ENCODE measurements around the gene MAPK7.
A peak's percentile ranks its signal among the peaks of the same experiment; 100 is the strongest.

MAPK7 gene

DNA sequence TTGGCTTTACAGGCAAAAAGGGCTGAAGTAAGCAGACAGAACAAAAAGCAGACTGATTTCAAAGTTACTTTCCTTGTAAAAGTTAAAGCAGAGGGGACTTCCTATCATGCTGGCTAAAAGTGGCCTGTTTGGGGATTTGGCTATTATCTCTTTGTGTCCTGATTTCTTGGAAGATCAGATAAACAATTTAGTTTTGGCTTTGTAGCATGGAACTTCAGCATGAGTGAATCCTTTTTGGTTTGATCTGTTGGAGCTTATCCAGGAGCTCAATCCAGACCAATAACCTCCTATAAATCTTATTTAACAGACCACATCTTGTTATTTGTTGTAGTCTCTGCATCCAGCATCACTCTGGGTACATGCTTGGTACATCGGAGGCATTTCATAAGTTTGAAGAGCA, 23.9 kb downstream of the MAPK7 start:
- no peak for DNase-seq

DNA sequence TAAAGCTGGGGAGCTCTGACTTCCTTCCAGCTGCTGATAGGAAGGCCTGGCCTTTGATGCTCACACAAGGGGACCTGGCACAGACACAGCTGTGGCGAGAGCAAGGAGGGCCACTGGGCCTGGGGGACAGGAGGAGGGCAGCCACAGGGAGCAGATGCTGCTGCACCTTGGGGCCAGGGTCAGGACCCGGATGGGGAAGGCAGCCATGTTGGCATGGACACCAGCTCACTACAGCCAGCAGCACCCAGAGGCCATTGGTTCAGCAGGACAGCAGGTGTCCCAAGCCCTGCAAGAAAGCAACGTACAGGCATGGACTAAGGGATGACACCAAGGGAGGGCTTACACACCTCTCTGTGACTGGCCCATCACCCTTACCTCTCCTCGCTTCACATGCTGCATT, 24.7 kb downstream of the MAPK7 start:
- DNase-seq: no peak

DNA sequence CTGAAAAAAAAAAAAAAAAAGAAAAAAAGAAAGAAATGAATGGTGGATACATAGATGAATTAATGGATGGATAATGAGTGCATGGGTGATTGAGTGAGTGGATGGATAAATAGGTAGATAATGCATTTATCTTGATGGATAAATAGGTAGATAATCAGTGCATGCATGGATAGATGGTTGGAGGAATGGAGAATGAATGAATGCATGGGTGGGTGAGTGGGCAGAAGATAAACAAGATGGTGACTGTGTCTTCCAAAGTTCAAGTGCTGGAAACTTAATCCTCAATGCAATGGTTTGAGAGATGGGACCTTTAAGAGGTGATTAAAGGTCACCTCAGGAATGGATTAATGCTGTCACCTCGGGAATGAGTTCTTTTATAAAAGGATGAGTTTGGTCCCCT, 26.0 kb downstream of the MAPK7 start:
- DNase-seq: no peak

- DNase-seq: no peak
Observed at GRCh38 chr17:19405114-19405513, 26.8 kb downstream of the MAPK7 start.

GRCh38 chr17:19407601-19408345, 29.5 kb downstream of the MAPK7 start:
- DNase-seq: no peak

- no peak for DNase-seq
Observed at GRCh38 chr17:19408346-19408710, 30.0 kb downstream of the MAPK7 start.

DNA sequence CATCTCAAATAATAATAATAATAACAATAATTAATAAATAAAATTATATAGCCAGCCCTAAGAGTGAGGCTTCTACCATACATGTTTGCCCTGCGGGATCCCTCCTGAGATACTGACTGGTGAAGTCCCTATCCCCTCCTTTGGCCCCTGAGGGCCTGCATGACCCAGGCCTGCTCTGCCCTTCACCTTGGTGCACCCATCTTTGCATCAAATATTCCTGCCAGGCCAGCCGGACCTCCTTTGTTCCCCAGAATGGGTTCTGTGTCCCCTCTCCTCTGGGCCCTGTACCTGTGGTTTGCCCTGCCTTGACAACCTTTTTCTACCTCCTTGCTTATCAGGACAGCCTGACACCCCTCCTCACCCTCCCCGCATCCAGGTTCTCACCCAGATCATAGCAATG, 30.8 kb downstream of the MAPK7 start:
- no peak for DNase-seq

GRCh38 chr17:19409509-19409908, 31.2 kb downstream of the MAPK7 start:
- DNase-seq: no peak

DNA sequence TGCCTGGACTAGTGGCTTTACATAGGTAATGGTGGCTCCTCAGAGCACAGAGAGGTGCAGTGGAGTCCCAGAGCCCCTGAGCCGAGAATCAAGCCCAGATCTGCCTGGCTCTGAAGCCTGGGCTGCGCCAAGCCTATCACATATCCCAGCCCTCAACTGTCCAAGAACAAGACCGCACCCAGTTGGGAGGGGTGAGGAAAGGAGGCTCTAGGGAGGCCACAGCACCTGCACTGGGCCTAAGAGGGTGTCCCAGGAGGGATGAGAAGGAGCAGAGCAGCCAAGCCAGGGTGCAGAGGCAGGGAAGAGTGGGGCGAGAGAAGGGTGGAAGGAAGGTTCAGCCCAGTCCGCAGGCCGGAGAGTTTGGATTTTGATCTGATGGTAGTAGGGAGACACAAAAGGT, 31.8 kb downstream of the MAPK7 start:
- no peak for DNase-seq

DNA sequence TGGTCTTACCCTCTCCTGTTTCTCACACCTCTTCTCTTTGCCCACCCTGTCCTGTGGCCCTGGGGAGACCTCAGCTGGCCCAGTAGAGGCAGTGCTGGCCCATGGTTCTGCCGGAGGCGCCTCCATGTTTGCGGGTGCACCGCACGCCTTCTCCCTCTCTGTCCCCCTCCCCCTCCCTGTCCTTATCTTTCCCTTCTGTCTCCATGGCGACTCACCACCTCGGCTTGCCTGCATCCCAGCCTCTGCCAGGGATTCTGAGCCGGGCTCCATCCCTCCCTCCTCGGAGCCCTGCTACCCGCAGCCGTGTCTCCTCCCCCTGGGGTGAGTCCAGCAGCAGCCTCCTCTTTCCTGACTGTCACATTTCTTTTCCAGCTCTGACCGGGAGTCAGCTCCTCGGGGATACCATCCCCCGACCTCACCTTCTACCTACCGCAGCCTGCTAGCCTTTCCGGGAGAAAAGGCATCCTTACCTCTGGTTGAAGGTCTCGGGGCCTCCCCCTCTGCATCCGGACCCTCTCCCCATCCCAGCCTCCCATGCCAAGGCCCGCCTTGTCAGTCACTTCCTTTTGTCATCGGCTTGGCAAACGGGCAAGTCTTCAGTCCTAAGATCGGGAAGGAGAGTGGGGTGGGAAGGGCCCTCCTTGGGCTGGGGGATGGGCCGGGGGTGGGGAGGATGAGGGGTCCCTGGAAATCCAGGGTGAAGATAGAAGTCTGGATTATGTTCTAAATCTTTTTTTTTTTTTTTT, 32.8 kb downstream of the MAPK7 start, which contains the start of gene RNF112:
TSS of gene RNF112 (plus strand) at position 358 of the 746 bp plus-strand sequence. CDS start at position 535, 177 bp downstream.
- peak; percentile 68 to 76 for DNase-seq

GRCh38 chr17:19411631-19412030, 33.3 kb downstream of the MAPK7 start:
- DNase-seq: peak in 1 of 2 experiments; percentile 76

DNA sequence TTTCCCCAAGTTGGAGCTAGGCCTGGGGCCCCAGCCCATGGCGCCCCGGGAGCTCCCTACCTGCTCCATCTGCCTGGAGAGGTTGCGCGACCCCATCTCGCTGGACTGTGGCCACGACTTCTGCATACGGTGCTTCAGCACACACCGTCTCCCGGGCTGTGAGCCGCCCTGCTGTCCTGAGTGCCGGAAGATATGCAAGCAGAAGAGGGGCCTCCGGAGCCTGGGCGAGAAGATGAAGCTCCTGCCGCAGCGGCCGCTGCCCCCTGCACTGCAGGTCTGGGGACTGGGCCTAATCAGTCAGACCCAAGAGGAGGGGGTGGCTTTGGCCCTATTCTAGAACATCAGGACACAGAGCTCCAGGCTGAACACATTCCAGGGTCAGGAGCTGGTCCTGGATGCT, 34.2 kb downstream of the MAPK7 start:
- no peak for DNase-seq

DNA sequence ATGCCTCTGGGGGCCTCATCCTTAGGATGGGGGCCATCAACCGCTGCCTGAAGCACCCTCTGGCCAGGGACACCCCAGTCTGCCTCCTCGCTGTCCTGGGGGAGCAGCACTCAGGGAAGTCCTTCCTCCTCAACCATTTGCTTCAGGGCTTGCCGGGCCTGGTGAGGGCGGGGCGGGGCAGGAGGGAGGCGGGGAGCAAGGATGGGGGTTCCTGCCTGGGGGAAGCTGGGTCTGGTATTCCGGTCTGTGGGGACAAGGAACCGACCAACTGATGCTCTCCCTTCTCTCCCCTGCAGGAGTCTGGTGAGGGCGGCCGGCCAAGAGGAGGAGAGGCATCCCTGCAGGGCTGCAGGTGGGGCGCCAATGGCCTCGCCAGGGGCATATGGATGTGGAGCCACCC, 34.7 kb downstream of the MAPK7 start:
- DNase-seq: no peak

DNA sequence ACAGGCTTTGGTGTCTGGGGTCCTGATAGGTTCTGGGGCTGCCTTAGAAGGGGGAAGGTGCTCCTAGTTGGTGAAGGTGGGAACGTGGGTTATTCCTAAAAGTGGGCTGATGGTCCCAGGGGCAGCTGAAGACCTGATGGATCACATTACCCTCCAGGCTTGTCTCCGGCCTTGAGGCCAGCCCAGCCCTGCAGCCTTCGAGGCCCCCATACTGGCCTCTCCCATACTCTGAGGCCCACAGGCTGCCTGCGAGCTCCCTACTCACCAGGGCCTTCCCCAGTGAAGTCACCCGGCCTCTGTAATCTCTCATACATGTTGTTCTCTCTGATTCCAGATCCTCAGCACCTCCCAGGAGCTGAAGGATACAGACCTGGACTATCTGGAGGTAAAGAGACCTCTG, 35.5 kb downstream of the MAPK7 start:
- no peak for DNase-seq

DNA sequence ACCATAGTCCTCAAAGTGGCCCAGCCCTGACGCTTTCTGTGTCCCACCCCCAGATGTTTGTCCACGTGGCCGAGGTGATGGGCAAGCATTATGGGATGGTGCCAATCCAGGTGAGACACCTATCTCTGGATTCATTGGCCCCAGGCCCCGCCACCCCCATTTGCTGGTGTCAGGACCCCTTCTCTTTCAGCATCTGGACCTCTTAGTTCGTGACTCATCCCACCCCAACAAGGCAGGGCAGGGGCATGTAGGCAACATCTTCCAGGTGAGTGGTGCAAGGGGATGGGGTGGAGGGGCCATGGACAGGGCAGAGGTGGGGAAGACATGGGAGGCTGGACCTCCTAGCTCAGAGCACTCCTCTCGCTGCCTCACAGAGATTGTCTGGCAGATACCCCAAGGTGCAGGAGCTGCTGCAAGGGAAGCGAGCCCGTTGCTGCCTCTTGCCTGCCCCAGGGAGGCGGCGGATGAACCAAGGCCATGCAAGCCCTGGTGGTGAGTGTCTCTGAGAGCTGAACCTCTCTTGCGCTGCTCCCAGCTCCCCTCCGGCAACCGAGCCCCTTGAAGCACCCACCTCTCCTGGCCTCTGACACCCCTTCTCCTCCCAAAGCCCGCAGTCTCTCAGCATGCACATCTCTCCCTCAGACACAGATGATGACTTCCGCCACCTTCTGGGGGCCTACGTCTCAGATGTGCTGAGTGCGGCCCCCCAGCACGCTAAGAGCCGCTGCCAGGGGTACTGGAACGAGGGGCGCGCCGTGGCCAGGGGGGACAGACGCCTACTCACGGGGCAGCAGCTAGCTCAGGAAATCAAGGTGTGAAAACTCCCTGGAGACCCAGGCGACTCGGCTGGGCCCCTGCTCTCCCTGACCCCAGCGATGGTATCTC, 36.3 kb downstream of the MAPK7 start:
- no peak for DNase-seq

GRCh38 chr17:19415311-19415710, 37.0 kb downstream of the MAPK7 start:
- peak in 1 of 2 experiments; percentile 50 for DNase-seq

- no peak for DNase-seq
Observed at GRCh38 chr17:19415806-19416775, 37.8 kb downstream of the MAPK7 start.

DNA sequence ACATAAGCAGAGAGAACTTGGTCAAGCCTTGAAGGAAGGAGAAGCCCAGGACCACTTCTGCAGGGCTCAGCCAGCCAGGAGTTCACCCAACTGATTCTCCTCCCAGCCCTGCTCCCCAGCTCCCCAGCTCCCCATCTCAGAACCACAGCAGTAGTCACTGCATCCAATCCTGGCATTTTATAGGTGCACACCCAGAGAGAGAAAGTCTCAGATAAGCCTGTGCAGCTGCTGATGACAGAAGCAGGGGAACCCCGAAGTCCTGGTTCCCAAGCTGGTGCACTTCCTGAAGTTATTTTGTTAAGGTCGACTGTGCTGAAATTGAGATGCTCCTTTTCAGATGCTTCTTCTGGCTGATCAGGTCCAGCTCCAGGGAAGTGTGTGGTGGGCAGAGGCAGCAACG, 39.3 kb downstream of the MAPK7 start:
- no peak for DNase-seq

GRCh38 chr17:19418251-19418992, 40.1 kb downstream of the MAPK7 start:
- DNase-seq: no peak

GRCh38 chr17:19421219-19421618, 42.9 kb downstream of the MAPK7 start:
- no peak for DNase-seq

DNA sequence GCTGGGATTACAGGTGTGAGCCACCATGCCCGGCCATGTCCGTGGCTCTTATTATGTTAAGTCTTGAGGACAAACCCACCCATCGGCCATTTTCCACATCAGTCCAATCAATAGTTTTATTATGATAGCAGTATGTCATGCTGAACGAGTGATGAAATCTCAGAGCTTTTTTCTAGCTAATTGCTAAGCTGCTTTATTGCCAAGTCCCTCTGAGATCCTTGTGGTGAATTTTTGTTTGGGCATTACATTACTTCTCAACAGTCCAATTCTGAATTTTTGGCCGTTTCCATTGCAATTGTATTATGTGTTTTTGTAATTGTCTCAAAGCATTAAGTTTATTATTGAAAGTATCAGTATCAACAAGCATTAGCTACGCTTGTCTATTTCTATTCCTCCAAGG, 43.6 kb downstream of the MAPK7 start:
- DNase-seq: no peak
